ENCODE measurements around the gene ATP8A2.

The ATP8A2 gene

DNA sequence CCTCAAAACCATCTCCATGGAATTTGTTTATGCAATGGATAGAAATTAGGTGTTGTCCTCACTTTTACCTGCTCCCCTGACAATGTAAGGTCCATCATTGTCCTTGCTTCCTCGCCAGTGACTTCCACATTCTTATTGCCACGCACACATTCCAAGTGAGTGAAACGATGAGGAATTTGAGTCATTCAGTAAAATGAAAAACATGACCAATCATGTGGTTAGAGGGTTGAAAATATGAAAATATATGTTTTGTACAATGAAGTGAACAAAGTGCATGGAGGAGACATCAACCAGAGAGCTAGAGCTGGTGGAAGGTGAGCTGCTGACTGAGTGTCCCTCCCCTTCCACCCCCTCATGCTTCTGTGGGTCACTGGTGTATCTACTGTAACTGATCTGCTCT lies 91.7 kb downstream of the ATP8A2 start:
- DNase-seq (ENCODE audit: low read depth): no peak
- no peak overlapping the region for H3K4me3 ChIP-seq (ENCODE audit: low read depth, low read length)

GRCh38 chr13:25466880-25467279 lies 95.1 kb downstream of the ATP8A2 start:
- no peak for DNase-seq (ENCODE audit: low read depth)
- TF ChIP-seq MYC (IDR thresholded peaks at IDR 0.05; ENCODE audit: low read depth, low read length): no peak
- TF ChIP-seq CTCF (IDR thresholded peaks at IDR 0.05; ENCODE audit: low read depth, low read length): no peak
- TF ChIP-seq POLR2A (IDR thresholded peaks at IDR 0.05; ENCODE audit: extremely low read depth, insufficient read length): no peak
- TF ChIP-seq, protein P1, sequence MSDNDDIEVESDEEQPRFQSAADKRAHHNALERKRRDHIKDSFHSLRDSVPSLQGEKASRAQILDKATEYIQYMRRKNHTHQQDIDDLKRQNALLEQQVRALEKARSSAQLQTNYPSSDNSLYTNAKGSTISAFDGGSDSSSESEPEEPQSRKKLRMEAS (IDR thresholded peaks at IDR 0.05; ENCODE audit: low read depth, low read length): no peak
- H3K4me3 ChIP-seq (ENCODE audit: low read depth, low read length): no peak overlapping the region

More for the DNA sequence above, 91.7 kb downstream of the ATP8A2 start:
- TF ChIP-seq POLR2A (IDR thresholded peaks at IDR 0.05; ENCODE audit: extremely low read depth, insufficient read length): no peak
- no peak for TF ChIP-seq CTCF (IDR thresholded peaks at IDR 0.05; ENCODE audit: low read depth, low read length)

DNA sequence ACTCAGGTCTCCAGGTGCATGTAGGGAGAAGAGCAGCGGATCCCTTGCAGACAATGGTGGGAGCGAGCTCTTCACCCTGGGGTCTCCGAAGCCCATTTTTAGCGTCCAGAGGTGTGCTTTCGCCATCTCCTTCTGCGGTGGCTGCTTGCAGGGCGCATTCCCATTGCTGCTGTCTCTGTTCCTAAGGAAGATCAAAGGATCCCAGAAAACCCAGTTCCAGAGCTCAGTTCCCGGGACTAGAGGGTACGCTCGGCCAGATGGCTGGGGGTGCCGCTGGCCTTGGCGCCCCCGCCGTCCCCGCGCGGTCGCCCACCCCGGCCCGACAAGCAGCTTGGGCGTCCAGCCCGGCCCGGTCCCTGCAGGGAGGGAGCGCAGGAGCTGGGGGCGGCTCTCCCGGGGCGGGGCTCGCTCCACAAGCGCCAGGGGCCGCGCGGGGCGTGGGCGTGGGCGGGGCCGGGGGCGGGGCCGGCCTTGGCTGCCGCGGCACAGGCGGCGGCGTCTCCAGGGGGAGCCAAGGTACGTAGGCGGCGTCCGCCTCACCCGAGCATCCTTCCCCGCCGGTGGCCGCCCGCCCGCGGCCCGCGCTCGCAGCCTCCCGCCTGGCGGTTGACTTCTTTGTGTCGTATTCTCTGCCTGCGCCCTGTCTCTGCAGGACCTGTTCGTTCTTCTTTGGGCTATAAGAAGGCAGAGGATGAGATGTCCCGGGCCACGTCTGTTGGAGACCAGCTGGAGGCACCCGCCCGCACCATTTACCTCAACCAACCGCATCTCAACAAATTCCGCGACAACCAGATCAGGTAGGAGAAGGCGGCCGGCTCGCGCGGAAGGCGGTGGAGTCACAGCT lies 96.8 kb downstream of the ATP8A2 start:
- TF ChIP-seq POLR2A (IDR thresholded peaks at IDR 0.05; ENCODE audit: extremely low read depth, insufficient read length): no peak
- no peak for TF ChIP-seq MYC (IDR thresholded peaks at IDR 0.05; ENCODE audit: low read depth, low read length)
- no peak for TF ChIP-seq CTCF (IDR thresholded peaks at IDR 0.05; ENCODE audit: low read depth, low read length)
- TF ChIP-seq, protein P1 (IDR thresholded peaks at IDR 0.05; ENCODE audit: low read depth, low read length): no peak
- no peak overlapping the region for H3K4me3 ChIP-seq (ENCODE audit: low read depth, low read length)
- DNase-seq (ENCODE audit: low read depth): no peak

GRCh38 chr13:25469169-25469525 lies 97.4 kb downstream of the ATP8A2 start:
- TF ChIP-seq POLR2A (IDR thresholded peaks at IDR 0.05; ENCODE audit: extremely low read depth, insufficient read length) (no peak), MYC (IDR thresholded peaks at IDR 0.05; ENCODE audit: low read depth, low read length) (no peak), CTCF (IDR thresholded peaks at IDR 0.05; ENCODE audit: low read depth, low read length) (no peak)
- TF ChIP-seq, protein P1 (IDR thresholded peaks at IDR 0.05; ENCODE audit: low read depth, low read length): no peak
- no peak overlapping the region for H3K4me3 ChIP-seq (ENCODE audit: low read depth, low read length)
- DNase-seq (ENCODE audit: low read depth): no peak

DNA sequence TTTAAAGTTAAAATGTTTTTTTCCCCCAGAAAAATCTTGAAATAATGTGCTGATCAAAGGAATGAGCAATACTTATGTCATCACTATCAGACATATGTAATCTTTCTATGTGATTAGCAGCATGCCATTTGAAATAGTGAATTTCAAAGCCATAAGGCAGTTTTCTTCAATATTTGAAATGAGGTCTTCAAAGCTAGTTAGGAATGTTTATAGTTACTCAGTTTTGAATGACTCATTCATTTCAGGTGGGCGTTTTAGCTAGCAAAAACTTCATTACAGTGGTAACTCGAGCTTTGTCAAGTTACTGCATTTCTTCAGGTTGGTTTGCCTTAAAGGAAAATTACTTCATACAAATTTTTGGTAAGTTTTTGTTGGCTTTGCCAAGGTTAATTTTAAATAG lies 102.1 kb downstream of the ATP8A2 start:
- no peak for DNase-seq (ENCODE audit: low read depth)
- TF ChIP-seq MYC (IDR thresholded peaks at IDR 0.05; ENCODE audit: low read depth, low read length): no peak
- TF ChIP-seq, protein P1 (IDR thresholded peaks at IDR 0.05; ENCODE audit: low read depth, low read length): no peak
- TF ChIP-seq POLR2A (IDR thresholded peaks at IDR 0.05; ENCODE audit: extremely low read depth, insufficient read length): no peak
- TF ChIP-seq CTCF (IDR thresholded peaks at IDR 0.05; ENCODE audit: low read depth, low read length): no peak
- H3K4me3 ChIP-seq (ENCODE audit: low read depth, low read length): no peak overlapping the region

Data from NB4 (cell line).